SIG-M5 treated with dmso at 0.1 percent for 504 hours (cell line): ENCODE data around the gene SLC9A4.
A peak's percentile ranks its signal among the peaks of the same experiment; 100 is the strongest.

Source experiments
- DNase-seq: peaks from one replicate; lab custom pipeline; 2025; ENCODE audit not compliant: unreplicated experiment; lab: John Stamatoyannopoulos, UW

The SLC9A4 gene

GRCh38 chr2:102453501-102453900 lies 19.5 kb upstream of the SLC9A4 start:
- DNase-seq = no peak

GRCh38 chr2:102455061-102455670 lies 17.9 kb upstream of the SLC9A4 start:
- no peak for DNase-seq

- DNase-seq = no peak
These were observed 12.6 kb upstream of the SLC9A4 start for GRCh38 chr2:102460467-102460866.

GRCh38 chr2:102461188-102461587 lies 11.8 kb upstream of the SLC9A4 start:
- no peak for DNase-seq

- DNase-seq = no peak
These were observed 9.9 kb upstream of the SLC9A4 start for GRCh38 chr2:102463160-102463559.

- DNase-seq = no peak
These were observed 2.9 kb upstream of the SLC9A4 start for GRCh38 chr2:102470168-102470567.

- no peak for DNase-seq
These were observed 605 bp downstream of the SLC9A4 start for GRCh38 chr2:102473631-102474030.

- DNase-seq = no peak
These were observed 1.8 kb downstream of the SLC9A4 start for GRCh38 chr2:102474785-102475184.

GRCh38 chr2:102478686-102479470 lies 5.9 kb downstream of the SLC9A4 start:
- DNase-seq = no peak

GRCh38 chr2:102480285-102481195 lies 7.5 kb downstream of the SLC9A4 start:
- DNase-seq = no peak

GRCh38 chr2:102481931-102482330 lies 8.9 kb downstream of the SLC9A4 start:
- DNase-seq = no peak

GRCh38 chr2:102483086-102483485 lies 10.1 kb downstream of the SLC9A4 start:
- no peak for DNase-seq

GRCh38 chr2:102484310-102485061 lies 11.5 kb downstream of the SLC9A4 start:
- DNase-seq = no peak

GRCh38 chr2:102485147-102485785 lies 12.2 kb downstream of the SLC9A4 start:
- DNase-seq = no peak

- DNase-seq = no peak
These were observed 14.1 kb downstream of the SLC9A4 start for GRCh38 chr2:102486941-102487702.

GRCh38 chr2:102487761-102488462 lies 14.9 kb downstream of the SLC9A4 start:
- peak; percentile 50 for DNase-seq

- no peak for DNase-seq
These were observed 16.6 kb downstream of the SLC9A4 start for GRCh38 chr2:102489646-102490045.

GRCh38 chr2:102492006-102492405 lies 19.0 kb downstream of the SLC9A4 start:
- DNase-seq = no peak

GRCh38 chr2:102494570-102494969 lies 21.5 kb downstream of the SLC9A4 start:
- no peak for DNase-seq
